Heart left ventricle (tissue), 16 donors: ENCODE results near the gene KCND3. TPM values are rescaled to one million over a fixed set of nuclear protein-coding genes. Genes with fewer than 3 reads are reported as not detected.

ENCODE experiments used
- ATAC-seq, 4 donors: fragments of 200-7000 bp; cut with Tn5 transposase; one replicate each; pipeline ENCODE4 v1.9.1; 2020 to 2022; ENCODE audit warnings: moderate library complexity in 4 of 4, mild to moderate bottlenecking in 3 of 4, moderate number of reproducible peaks in 1 of 4
- DNase-seq, 5 donors: peaks; one replicate each; pipeline ENCODE4 v3.0.0-alpha.2; 2020
- H3K27ac ChIP-seq, 12 donors: fragments of 200-600 bp; sonication (generic) in 4 of 12; one replicate each; pipeline versions ENCODE4 v1.5.0 to v1.8.0; 2016 to 2022; ENCODE audit warnings: mild to moderate bottlenecking in 2 of 12
- H3K27me3 ChIP-seq, 9 donors: fragments of 200-600 bp; sonication (generic) in 2 of 9; one replicate each; pipeline versions ENCODE4 v1.5.1 to v1.8.0; 2016 to 2022; ENCODE audit warnings: mild to moderate bottlenecking in 3 of 9
- H3K36me3 ChIP-seq, 9 donors: fragments of 200-600 bp; sonication (generic) in 2 of 9; one replicate each; pipeline versions ENCODE4 v1.5.0 to v1.8.0; 2018 to 2022; ENCODE audit warnings: mild to moderate bottlenecking in 2 of 9
- H3K4me1 ChIP-seq, 12 donors: fragments of 200-600 bp; sonication (generic) in 4 of 12; one replicate each; pipeline versions ENCODE4 v1.5.0 to v1.8.0; 2016 to 2022; ENCODE audit warnings: mild to moderate bottlenecking in 3 of 12
- H3K4me3 ChIP-seq, 12 donors: fragments of 200-600 bp; sonication (generic) in 4 of 12; one replicate each; pipeline versions ENCODE4 v1.5.0 to v1.8.0; 2017 to 2022; ENCODE audit warnings: mild to moderate bottlenecking in 9 of 12, moderate library complexity in 4 of 12
- H3K9me3 ChIP-seq, 12 donors: fragments of 200-600 bp; sonication (generic) in 4 of 12; one replicate each; pipeline versions ENCODE4 v1.5.0 to v1.8.0; 2016 to 2022; ENCODE audit warnings: mild to moderate bottlenecking in 1 of 12
- POLR2A ChIP-seq, 2 donors: fragments of 450-650 bp; IDR thresholded peaks; one replicate each; pipeline ENCODE4 v1.6.1; 2017; ENCODE audit warnings: antibody characterized with exemption in 2 of 2, mild to moderate bottlenecking in 2 of 2, moderate library complexity in 2 of 2
- WGBS, 4 donors: extraction: QIAGEN DNeasy Blood & Tissue Kit in 2 of 4; methylation state at CpG; one replicate each; pipeline versions ENCODE4 v1.1.5 to v1.1.7; 2013 to 2018; 5-methylcytosine and 5-hydroxymethylcytosine counted together
- intact Hi-C, 10 donors: fragments of 100-400 bp; cut with DNase I; formaldehyde crosslinking; loops; one replicate each; pipeline versions ENCODE4 v1.11.1 to v1.14.2; 2022
- polyA plus RNA-seq, 2 donors: library from polyadenylated mRNA; stranded (reverse); fragments of 200-250 nt; gene quantifications; one replicate each; pipeline ENCODE4 v1.2.3, GENCODE V29; 2013
- total RNA-seq, 9 donors: library from RNA; depleted of rRNA in 2 of 9; stranded (reverse); fragments of >200 nt in 2 of 9; fragmentation: NEBNext Ultra II Directional in 3 of 9; extraction: Animal tissue kit (Norgen Biotek cat#: 25700) in 3 of 9; gene quantifications; one replicate each; pipeline versions ENCODE4 v1.1.0 to v1.2.4, GENCODE V29; 2016 to 2023
- TF ChIP-seq, protein P1 (sequence below), 12 donors: fragments of 200-600 bp; sonication (generic) in 4 of 12; IDR thresholded peaks; one replicate each; pipeline versions ENCODE4 v1.5.0 to v1.8.0; 2018 to 2022; ENCODE audit warnings: antibody characterized with exemption in 12 of 12, mild to moderate bottlenecking in 5 of 12
- donor health status: ischemic (EF 13 %, LVEDD 7.1; RV severe dilation, severe dysfunction).
- donor health status: healthy with polysubstance abuse.
- donor health status: DM: no; HTN: yes; CAD: no.
- donor health status: DM: no; HTN: no; CAD: no.
- donor health status: ischemic (EF 25% LVEDD 6.9; RV normal size, moderate dysfunction).
- donor health status: ischemic (EF 25% LVEDD 5.7; RV mildly dilated, moderate dysfunction).
- donor health status: healthy.
- donor health status: DM: yes; HTN: yes; CAD: no.
- donor health status: ischemic (EF 35%, LVEDD 5.7; RV mildly dilated, moderate dysfunction).
- donor health status: nonischemic (EF 11% LVEDD 7.7; RV severe dilation, severe dysfunction).
- donor health status: DM: yes; HTN: yes; CAD: no.
- donor health status: PGD.
- donor health status: ischemic (EF 29% LVEDD 5.4; RV normal size, mild dysfunction).
- donor health status: nonischemic (EF 23%, LVEDD 6.1; RV moderate dilation, normal function).

Gene KCND3
- total and polyA plus RNA-seq, 11 donors = 7.2 to 23.0 (median 15.3) TPM

DNA sequence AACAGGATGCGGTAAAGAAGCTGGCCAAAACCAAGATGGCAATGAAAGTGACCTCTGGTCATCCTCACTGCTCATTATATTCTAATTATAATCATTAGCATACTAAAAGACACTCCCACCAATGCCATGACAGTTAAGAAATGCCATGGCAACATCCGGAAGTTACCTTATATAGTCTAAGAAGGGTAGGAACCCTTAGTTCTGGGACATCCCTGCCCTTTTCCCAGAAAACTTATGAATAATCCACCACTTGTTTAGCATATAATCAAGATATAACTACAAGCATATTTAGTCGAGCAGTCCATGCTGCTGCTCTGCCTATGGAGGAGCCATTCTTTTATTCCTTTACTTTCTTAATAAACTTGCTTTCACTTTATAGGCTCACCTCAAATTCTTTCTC lies 154.0 kb downstream of the KCND3 start:
- Histone ChIP-seq H3K27ac (no peak overlapping the region), H3K36me3 (no peaks in the 10 kb centered on the region), H3K4me1 (peaks cover 0 to 11% (median 0%) of the 10 kb centered on the region in 12 donors), H3K9me3 (no peaks in the 10 kb centered on the region), H3K27me3 (no peaks in the 10 kb centered on the region), H3K4me3 (no peak overlapping the region)
- TF ChIP-seq POLR2A (IDR thresholded peaks at IDR 0.05) = no peak
- TF ChIP-seq, protein P1, sequence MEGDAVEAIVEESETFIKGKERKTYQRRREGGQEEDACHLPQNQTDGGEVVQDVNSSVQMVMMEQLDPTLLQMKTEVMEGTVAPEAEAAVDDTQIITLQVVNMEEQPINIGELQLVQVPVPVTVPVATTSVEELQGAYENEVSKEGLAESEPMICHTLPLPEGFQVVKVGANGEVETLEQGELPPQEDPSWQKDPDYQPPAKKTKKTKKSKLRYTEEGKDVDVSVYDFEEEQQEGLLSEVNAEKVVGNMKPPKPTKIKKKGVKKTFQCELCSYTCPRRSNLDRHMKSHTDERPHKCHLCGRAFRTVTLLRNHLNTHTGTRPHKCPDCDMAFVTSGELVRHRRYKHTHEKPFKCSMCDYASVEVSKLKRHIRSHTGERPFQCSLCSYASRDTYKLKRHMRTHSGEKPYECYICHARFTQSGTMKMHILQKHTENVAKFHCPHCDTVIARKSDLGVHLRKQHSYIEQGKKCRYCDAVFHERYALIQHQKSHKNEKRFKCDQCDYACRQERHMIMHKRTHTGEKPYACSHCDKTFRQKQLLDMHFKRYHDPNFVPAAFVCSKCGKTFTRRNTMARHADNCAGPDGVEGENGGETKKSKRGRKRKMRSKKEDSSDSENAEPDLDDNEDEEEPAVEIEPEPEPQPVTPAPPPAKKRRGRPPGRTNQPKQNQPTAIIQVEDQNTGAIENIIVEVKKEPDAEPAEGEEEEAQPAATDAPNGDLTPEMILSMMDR (IDR thresholded peaks at IDR 0.05) = no peak
- intact Hi-C loops = no loop called here
- 84 to 88% (median 87%) methylated on average over 3 of the region's 3 CpGs for WGBS, 4 donors
- ATAC-seq (no peak), DNase-seq (no peak)

DNA sequence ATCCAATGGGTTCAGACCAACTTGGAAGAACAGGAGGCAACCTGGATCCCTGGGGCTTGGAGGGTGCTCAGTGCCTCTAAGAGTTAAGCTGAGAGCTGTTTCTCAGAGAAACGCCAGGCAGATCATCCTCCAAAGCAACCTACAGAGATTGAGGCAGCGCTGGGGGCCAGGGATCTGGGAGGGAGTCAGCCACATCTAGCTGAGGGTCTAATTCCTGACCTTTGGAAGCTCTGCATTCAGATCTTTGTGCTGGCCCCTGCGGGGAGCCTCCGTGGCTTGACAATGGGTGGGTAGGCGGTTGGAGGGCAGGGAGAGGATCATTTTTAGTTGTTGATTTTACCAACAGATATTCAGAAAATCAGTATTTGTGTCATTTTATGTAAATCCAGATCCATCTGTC lies 154.5 kb downstream of the KCND3 start:
- no peaks in the 10 kb centered on the region for H3K36me3 ChIP-seq
- no peak overlapping the region for H3K4me3 ChIP-seq
- TF ChIP-seq, protein P1 (IDR thresholded peaks at IDR 0.05) = no peak
- TF ChIP-seq POLR2A (IDR thresholded peaks at IDR 0.05) = no peak
- H3K27me3 ChIP-seq = no peaks in the 10 kb centered on the region
- intact Hi-C loops = no loop called here
- no peaks in the 10 kb centered on the region for H3K9me3 ChIP-seq
- DNase-seq (no peak), ATAC-seq (no peak)
- no peak overlapping the region for H3K27ac ChIP-seq
- H3K4me1 ChIP-seq = peaks cover 0 to 11% (median 0%) of the 10 kb centered on the region in 12 donors
- 76 to 88% (median 80%) methylated on average over 5 of the region's 5 CpGs for WGBS, 4 donors

DNA sequence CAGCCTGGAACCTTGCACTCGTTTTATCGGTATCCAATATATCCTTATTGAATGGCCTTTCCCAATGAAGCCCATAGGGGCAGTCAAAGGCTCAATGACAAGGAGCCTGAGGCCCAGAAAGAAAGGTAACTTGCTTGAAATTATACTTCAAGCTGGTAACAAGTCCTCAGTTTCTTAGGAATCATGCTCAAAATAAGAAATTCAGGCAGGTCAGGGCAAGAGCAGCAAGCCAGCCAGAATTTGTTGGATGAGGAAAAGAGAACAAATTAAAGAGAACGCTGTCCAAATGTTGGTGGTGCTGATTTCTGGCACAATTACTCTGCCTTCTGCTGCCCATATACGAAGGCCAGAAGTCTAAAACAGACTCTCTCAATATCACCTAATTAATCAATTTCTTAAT lies 156.1 kb downstream of the KCND3 start:
- H3K4me3 ChIP-seq = no peak overlapping the region
- DNase-seq (no peak), ATAC-seq (no peak)
- intact Hi-C loops = no loop called here
- no peak overlapping the region for H3K27ac ChIP-seq
- TF ChIP-seq POLR2A (IDR thresholded peaks at IDR 0.05) = no peak
- TF ChIP-seq, protein P1 (IDR thresholded peaks at IDR 0.05) = no peak
- peaks cover 0 to 11% (median 0%) of the 10 kb centered on the region in 12 donors for H3K4me1 ChIP-seq
- no peaks in the 10 kb centered on the region for H3K27me3 ChIP-seq
- 74 to 78% (median 76%) methylated on average over 4 of the region's 4 CpGs for WGBS, 4 donors
- H3K9me3 ChIP-seq = no peaks in the 10 kb centered on the region
- H3K36me3 ChIP-seq = no peaks in the 10 kb centered on the region

DNA sequence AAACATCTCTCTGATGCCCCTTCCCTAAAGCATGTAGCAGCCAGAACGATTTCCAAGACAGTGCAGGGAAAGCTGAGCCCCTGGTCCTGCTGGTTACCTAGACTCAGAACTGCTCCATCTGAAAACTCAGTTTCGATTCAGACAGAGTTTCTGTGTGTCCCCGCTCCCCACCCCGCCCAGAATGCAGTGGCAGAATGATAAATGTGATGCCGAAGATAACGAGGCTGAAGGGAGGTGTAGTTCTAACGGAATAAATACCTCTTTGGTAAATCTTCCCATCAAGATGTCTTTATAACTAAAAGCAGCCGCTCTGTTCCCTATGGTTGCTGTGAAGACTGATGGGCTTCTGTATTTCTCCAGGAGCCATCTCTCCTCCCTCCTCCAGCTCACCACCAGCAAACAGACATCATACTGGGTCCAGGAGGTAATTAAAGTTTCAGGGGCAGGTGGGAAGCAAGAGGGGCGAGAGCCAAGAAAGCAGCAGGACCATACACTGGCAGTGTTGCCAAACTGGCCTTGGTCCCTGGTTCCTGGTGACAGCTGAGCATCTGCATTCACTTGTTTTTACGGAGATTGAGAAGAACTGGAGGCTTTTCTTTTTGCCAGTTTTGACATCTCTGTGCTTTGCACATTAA lies 156.8 kb downstream of the KCND3 start:
- Histone ChIP-seq H3K4me3 (no peak overlapping the region), H3K4me1 (peaks cover 0 to 10% (median 0%) of the 10 kb centered on the region in 12 donors), H3K27ac (no peak overlapping the region), H3K36me3 (no peaks in the 10 kb centered on the region), H3K27me3 (no peaks in the 10 kb centered on the region), H3K9me3 (no peaks in the 10 kb centered on the region)
- intact Hi-C loops = no loop called here
- no peak for ATAC-seq
- WGBS, 4 donors = 78 to 83% (median 79%) methylated on average over 10 of the region's 10 CpGs
- DNase-seq = no peak
- no peak for TF ChIP-seq POLR2A (IDR thresholded peaks at IDR 0.05)
- TF ChIP-seq, protein P1 (IDR thresholded peaks at IDR 0.05) = no peak
